Measurements from ENCODE around the gene MRPL23.

Gene MRPL23

DNA sequence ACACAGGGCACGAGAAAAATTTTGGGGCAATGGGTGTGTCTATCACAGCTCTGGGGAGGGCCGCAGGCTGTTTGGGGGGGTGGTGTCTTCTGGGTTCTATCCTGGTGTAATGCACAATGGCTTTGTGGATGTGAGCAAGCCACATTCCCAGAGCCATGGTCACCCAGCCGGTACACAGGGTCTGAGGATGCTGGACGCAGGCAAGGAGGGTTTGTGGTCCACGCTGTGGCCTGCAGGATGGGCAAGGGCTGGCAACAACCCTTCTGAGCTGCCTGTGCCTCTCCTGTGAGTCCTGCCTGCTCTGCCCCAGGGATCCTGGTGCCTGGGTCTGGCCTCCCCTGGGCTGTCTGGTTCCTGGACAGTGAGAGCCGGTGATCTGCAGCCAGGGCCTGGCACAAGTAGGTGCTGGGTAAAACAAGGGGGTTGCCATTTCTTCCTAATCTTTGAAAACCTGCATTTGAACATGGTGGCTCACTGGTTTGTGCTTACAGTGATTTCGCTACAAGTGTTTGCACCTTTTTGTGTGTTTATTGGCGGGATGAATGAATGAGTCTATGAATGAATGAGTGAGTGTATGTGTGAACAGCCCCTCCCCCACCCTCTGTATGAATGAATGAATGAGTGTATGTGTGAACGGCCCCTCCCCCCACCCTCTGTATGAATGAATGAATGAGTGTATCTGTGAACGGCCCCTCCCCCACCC lies 4.4 kb upstream of the MRPL23 start:
- DNase-seq: no peak
- Histone ChIP-seq H3K79me1 (replicated peaks; ENCODE audit: low read length, poor library complexity, severe bottlenecking) (no peaks in the 10 kb centered on the region), H3K18ac (ENCODE audit: low read depth in 1 of 2, low read length in 2 of 2) (no peak overlapping the region), H3K27ac (ENCODE audit: low read length, poor library complexity, severe bottlenecking) (no peak overlapping the region), H3K4me3 (ENCODE audit: insufficient read depth in 1 of 2, low read depth in 1 of 2, low read length in 2 of 2) (no peak overlapping the region), H2BK120ac (ENCODE audit: low read depth, low read length) (no peak overlapping the region), H3K4me2 (ENCODE audit: low read length, poor library complexity, severe bottlenecking) (no peak overlapping the region), H2BK15ac (ENCODE audit: low read depth, poor library complexity, severe bottlenecking) (no peak overlapping the region), H3K27me3 (ENCODE audit: control insufficient read depth in 1 of 2, insufficient read depth in 1 of 2, low read length in 2 of 2) (peaks cover 0 to 5% of the 10 kb centered on the region in 2 experiments), H4K8ac (ENCODE audit: low read length) (peak overlapping the region; percentile 12), H2BK5ac (ENCODE audit: low read depth, low read length, poor library complexity, severe bottlenecking) (no peak overlapping the region), H2BK12ac (ENCODE audit: low read length in 2 of 2) (no peak overlapping the region), H3K4ac (ENCODE audit: low read depth in 1 of 2, low read length in 2 of 2) (no peak overlapping the region), H3K14ac (ENCODE audit: low read length in 2 of 2) (no peak overlapping the region), H4K91ac (ENCODE audit: low read length) (peak overlapping the region; percentile 34), H3K9me3 (ENCODE audit: control insufficient read depth, low read length) (no peaks in the 10 kb centered on the region), H2AK5ac (ENCODE audit: low read length, severe bottlenecking) (no peak overlapping the region), H3K4me1 (ENCODE audit: control insufficient read depth, insufficient read depth, low read depth, low read length) (peaks cover 4% of the 10 kb centered on the region), H3K9ac (ENCODE audit: low read length) (no peak overlapping the region), H3K23ac (ENCODE audit: low read length in 2 of 2) (no peak overlapping the region), H2AFZ (ENCODE audit: low read depth, low read length) (no peak overlapping the region), H3K36me3 (ENCODE audit: control insufficient read depth in 1 of 2, insufficient read depth in 2 of 2, low read depth in 1 of 2, low read length in 2 of 2) (no peaks in the 10 kb centered on the region)
- WGBS: 93% methylated on average over 8 of the region's 10 CpGs

DNA sequence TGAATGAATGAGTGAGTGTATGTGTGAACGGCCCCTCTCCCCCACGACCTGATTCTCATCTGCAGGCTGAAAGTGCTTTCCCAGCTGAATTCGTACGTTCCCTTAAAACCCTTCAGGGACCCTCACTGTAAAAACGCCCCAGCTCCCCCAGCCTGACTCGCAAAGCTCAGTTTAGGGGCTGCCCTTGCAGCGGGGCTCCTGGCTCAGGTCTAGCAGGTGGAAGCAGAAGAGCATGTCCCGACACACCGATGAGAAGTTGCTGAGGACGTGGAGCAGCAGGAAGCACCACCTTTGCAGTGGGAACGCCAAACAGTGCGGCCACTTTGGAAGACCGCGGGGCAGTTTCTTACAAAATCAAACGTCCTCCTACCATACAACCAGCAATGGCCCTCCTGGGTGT lies 3.6 kb upstream of the MRPL23 start:
- no peak overlapping the region for H4K91ac ChIP-seq (ENCODE audit: low read length)
- no peaks in the 10 kb centered on the region for H3K36me3 ChIP-seq (ENCODE audit: control insufficient read depth in 1 of 2, insufficient read depth in 2 of 2, low read depth in 1 of 2, low read length in 2 of 2)
- H3K9ac ChIP-seq (ENCODE audit: low read length): no peak overlapping the region
- no peak overlapping the region for H2AK5ac ChIP-seq (ENCODE audit: low read length, severe bottlenecking)
- no peak overlapping the region for H3K4ac ChIP-seq (ENCODE audit: low read depth in 1 of 2, low read length in 2 of 2)
- H3K23ac ChIP-seq (ENCODE audit: low read length in 2 of 2): no peak overlapping the region
- 90% methylated on average over 15 of the region's 15 CpGs for WGBS
- no peak overlapping the region for H2AFZ ChIP-seq (ENCODE audit: low read depth, low read length)
- no peak overlapping the region for H3K4me3 ChIP-seq (ENCODE audit: insufficient read depth in 1 of 2, low read depth in 1 of 2, low read length in 2 of 2)
- no peaks in the 10 kb centered on the region for H3K9me3 ChIP-seq (ENCODE audit: control insufficient read depth, low read length)
- H2BK120ac ChIP-seq (ENCODE audit: low read depth, low read length): no peak overlapping the region
- no peak overlapping the region for H3K14ac ChIP-seq (ENCODE audit: low read length in 2 of 2)
- H2BK15ac ChIP-seq (ENCODE audit: low read depth, poor library complexity, severe bottlenecking): no peak overlapping the region
- DNase-seq: no peak
- no peaks in the 10 kb centered on the region for H3K79me1 ChIP-seq (replicated peaks; ENCODE audit: low read length, poor library complexity, severe bottlenecking)
- H2BK12ac ChIP-seq (ENCODE audit: low read length in 2 of 2): no peak overlapping the region
- H3K18ac ChIP-seq (ENCODE audit: low read depth in 1 of 2, low read length in 2 of 2): no peak overlapping the region
- H3K4me2 ChIP-seq (ENCODE audit: low read length, poor library complexity, severe bottlenecking): no peak overlapping the region
- peaks cover 4% of the 10 kb centered on the region for H3K4me1 ChIP-seq (ENCODE audit: control insufficient read depth, insufficient read depth, low read depth, low read length)
- H4K8ac ChIP-seq (ENCODE audit: low read length): no peak overlapping the region
- H3K27ac ChIP-seq (ENCODE audit: low read length, poor library complexity, severe bottlenecking): no peak overlapping the region
- H2BK5ac ChIP-seq (ENCODE audit: low read depth, low read length, poor library complexity, severe bottlenecking): no peak overlapping the region
- H3K27me3 ChIP-seq (ENCODE audit: control insufficient read depth in 1 of 2, insufficient read depth in 1 of 2, low read length in 2 of 2): peaks cover 0 to 5% of the 10 kb centered on the region in 2 experiments

DNA sequence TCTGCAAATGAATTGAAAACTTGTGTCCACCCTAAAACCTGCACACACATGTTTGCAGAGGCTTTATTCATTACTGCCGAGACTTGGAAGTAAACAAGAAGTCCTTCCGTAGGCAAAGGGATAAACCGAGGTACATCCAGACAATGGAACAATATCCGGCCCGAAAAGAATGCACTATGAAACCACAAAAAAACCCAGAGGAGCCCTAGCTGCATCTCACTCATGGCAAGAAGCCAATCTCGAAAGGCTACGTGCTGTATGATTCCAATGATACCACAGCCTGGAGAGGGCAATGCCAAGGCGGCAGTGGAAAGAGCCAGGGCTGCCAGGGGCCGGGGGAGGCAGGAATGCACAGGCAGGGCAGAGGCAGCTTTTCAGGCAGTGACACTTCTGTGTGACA lies 3.2 kb upstream of the MRPL23 start:
- H4K8ac ChIP-seq (ENCODE audit: low read length): no peak overlapping the region
- H3K36me3 ChIP-seq (ENCODE audit: control insufficient read depth in 1 of 2, insufficient read depth in 2 of 2, low read depth in 1 of 2, low read length in 2 of 2): no peaks in the 10 kb centered on the region
- no peaks in the 10 kb centered on the region for H3K79me1 ChIP-seq (replicated peaks; ENCODE audit: low read length, poor library complexity, severe bottlenecking)
- no peak overlapping the region for H2BK12ac ChIP-seq (ENCODE audit: low read length in 2 of 2)
- H3K9me3 ChIP-seq (ENCODE audit: control insufficient read depth, low read length): no peaks in the 10 kb centered on the region
- H3K14ac ChIP-seq (ENCODE audit: low read length in 2 of 2): no peak overlapping the region
- no peak overlapping the region for H3K4me2 ChIP-seq (ENCODE audit: low read length, poor library complexity, severe bottlenecking)
- H3K9ac ChIP-seq (ENCODE audit: low read length): no peak overlapping the region
- no peak overlapping the region for H2BK15ac ChIP-seq (ENCODE audit: low read depth, poor library complexity, severe bottlenecking)
- no peak overlapping the region for H2AFZ ChIP-seq (ENCODE audit: low read depth, low read length)
- H3K27ac ChIP-seq (ENCODE audit: low read length, poor library complexity, severe bottlenecking): no peak overlapping the region
- H2BK120ac ChIP-seq (ENCODE audit: low read depth, low read length): no peak overlapping the region
- H2AK5ac ChIP-seq (ENCODE audit: low read length, severe bottlenecking): no peak overlapping the region
- WGBS: 85% methylated on average over 9 of the region's 9 CpGs
- DNase-seq: no peak
- H3K4me3 ChIP-seq (ENCODE audit: insufficient read depth in 1 of 2, low read depth in 1 of 2, low read length in 2 of 2): no peak overlapping the region
- H3K18ac ChIP-seq (ENCODE audit: low read depth in 1 of 2, low read length in 2 of 2): no peak overlapping the region
- no peak overlapping the region for H2BK5ac ChIP-seq (ENCODE audit: low read depth, low read length, poor library complexity, severe bottlenecking)
- H3K4me1 ChIP-seq (ENCODE audit: control insufficient read depth, insufficient read depth, low read depth, low read length): peaks cover 4% of the 10 kb centered on the region
- H3K27me3 ChIP-seq (ENCODE audit: control insufficient read depth in 1 of 2, insufficient read depth in 1 of 2, low read length in 2 of 2): peaks cover 0 to under 1% of the 10 kb centered on the region in 2 experiments
- no peak overlapping the region for H3K4ac ChIP-seq (ENCODE audit: low read depth in 1 of 2, low read length in 2 of 2)
- no peak overlapping the region for H3K23ac ChIP-seq (ENCODE audit: low read length in 2 of 2)
- H4K91ac ChIP-seq (ENCODE audit: low read length): no peak overlapping the region

DNA sequence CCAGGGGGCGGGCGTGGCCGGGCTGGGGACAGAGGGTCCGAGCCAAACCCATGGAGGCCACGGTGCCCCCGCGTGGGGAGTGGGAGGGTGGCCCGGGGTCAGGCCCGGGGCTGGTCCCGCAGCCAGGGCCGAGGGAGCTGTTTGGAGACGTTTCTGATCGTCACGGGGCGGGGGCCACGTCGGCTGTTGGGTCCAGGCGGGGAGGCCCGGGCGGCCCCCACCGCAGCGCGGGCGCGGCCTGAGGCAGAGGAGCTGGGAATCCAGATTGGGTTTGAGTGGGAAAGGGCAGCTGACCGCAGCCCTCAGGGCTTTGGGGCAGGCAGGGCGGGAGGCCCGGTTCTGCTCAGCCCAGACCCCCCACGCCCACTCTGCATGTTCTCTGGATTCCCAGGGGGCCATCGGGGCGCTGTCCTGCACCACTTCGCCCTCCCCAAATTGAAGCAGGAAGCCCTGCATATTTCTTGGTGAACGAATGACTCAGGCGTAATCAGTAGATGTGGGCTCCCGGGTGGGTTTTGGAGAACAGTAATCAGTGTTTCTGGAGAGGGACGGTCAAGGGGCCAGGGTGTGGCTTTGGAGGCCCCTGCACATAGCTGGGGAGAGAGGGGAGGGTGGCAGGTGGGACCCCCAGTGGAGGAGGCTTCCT lies 583 bp downstream of the MRPL23 start:
- no peak overlapping the region for H3K14ac ChIP-seq (ENCODE audit: low read length in 2 of 2)
- H3K27me3 ChIP-seq (ENCODE audit: control insufficient read depth in 1 of 2, insufficient read depth in 1 of 2, low read length in 2 of 2): no peaks in the 10 kb centered on the region
- H3K36me3 ChIP-seq (ENCODE audit: control insufficient read depth in 1 of 2, insufficient read depth in 2 of 2, low read depth in 1 of 2, low read length in 2 of 2): no peaks in the 10 kb centered on the region
- H2AK5ac ChIP-seq (ENCODE audit: low read length, severe bottlenecking): no peak overlapping the region
- no peak overlapping the region for H2BK15ac ChIP-seq (ENCODE audit: low read depth, poor library complexity, severe bottlenecking)
- peaks cover 4% of the 10 kb centered on the region for H3K4me1 ChIP-seq (ENCODE audit: control insufficient read depth, insufficient read depth, low read depth, low read length)
- no peak overlapping the region for H3K4ac ChIP-seq (ENCODE audit: low read depth in 1 of 2, low read length in 2 of 2)
- H2BK12ac ChIP-seq (ENCODE audit: low read length in 2 of 2): no peak overlapping the region
- DNase-seq: no peak
- H3K9ac ChIP-seq (ENCODE audit: low read length): no peak overlapping the region
- H2BK5ac ChIP-seq (ENCODE audit: low read depth, low read length, poor library complexity, severe bottlenecking): no peak overlapping the region
- H3K4me2 ChIP-seq (ENCODE audit: low read length, poor library complexity, severe bottlenecking): no peak overlapping the region
- no peak overlapping the region for H2AFZ ChIP-seq (ENCODE audit: low read depth, low read length)
- no peaks in the 10 kb centered on the region for H3K9me3 ChIP-seq (ENCODE audit: control insufficient read depth, low read length)
- WGBS: no CpG with 5 or more reads among the region's 36 CpGs
- H3K79me1 ChIP-seq (replicated peaks; ENCODE audit: low read length, poor library complexity, severe bottlenecking): no peaks in the 10 kb centered on the region
- H3K18ac ChIP-seq (ENCODE audit: low read depth in 1 of 2, low read length in 2 of 2): no peak overlapping the region
- H3K4me3 ChIP-seq (ENCODE audit: insufficient read depth in 1 of 2, low read depth in 1 of 2, low read length in 2 of 2): no peak overlapping the region
- no peak overlapping the region for H4K91ac ChIP-seq (ENCODE audit: low read length)
- H3K27ac ChIP-seq (ENCODE audit: low read length, poor library complexity, severe bottlenecking): no peak overlapping the region
- H2BK120ac ChIP-seq (ENCODE audit: low read depth, low read length): no peak overlapping the region
- no peak overlapping the region for H4K8ac ChIP-seq (ENCODE audit: low read length)
- H3K23ac ChIP-seq (ENCODE audit: low read length in 2 of 2): no peak overlapping the region
